Muscle of leg (tissue), 11 donors: ENCODE data around the gene BACE2. TPM values are rescaled to one million over a fixed set of nuclear protein-coding genes. Genes with fewer than 3 reads are reported as not detected.
A peak's percentile ranks its signal among the peaks of the same experiment; 100 is the strongest.

Source experiments
- DNase-seq: peaks from one replicate; pipeline ENCODE4 v3.0.0; 2013
- H3K27ac ChIP-seq: one replicate; pipeline ENCODE4 v1.5.1; 2013; ENCODE audit warnings: mild to moderate bottlenecking, low read length, control low read depth
- H3K27me3 ChIP-seq: one replicate; pipeline ENCODE4 v1.6.1; 2013; ENCODE audit warnings: low read length; ENCODE audit not compliant: control insufficient read depth, insufficient read depth
- H3K36me3 ChIP-seq: one replicate; pipeline ENCODE4 v1.6.1; 2013; ENCODE audit warnings: low read length; ENCODE audit not compliant: control insufficient read depth, insufficient read depth
- H3K4me1 ChIP-seq: one replicate; pipeline ENCODE4 v1.6.1; 2013; ENCODE audit warnings: low read length; ENCODE audit not compliant: control insufficient read depth, insufficient read depth
- H3K4me3 ChIP-seq: one replicate; pipeline ENCODE4 v1.5.1; 2013; ENCODE audit warnings: low read length, control low read depth
- H3K9me3 ChIP-seq: replicated peaks from 2 replicates; pipeline ENCODE4 v1.6.1; 2013; ENCODE audit warnings: low read depth, low read length; ENCODE audit not compliant: control insufficient read depth
- WGBS: methylation state at CpG from one replicate; pipeline ENCODE4 v1.1.5; 2013; ENCODE audit warnings: missing lambda C conversion rate; ENCODE audit not compliant: insufficient coverage; 5-methylcytosine and 5-hydroxymethylcytosine counted together
- polyA plus RNA-seq, 8 donors: library from polyadenylated mRNA; unstranded; fragments of 120-200 nt; gene quantifications; one replicate each; pipeline versions ENCODE4 v1.2.1 to v1.2.3, GENCODE V29; 2013; ENCODE audit warnings: inconsistent platforms in 1 of 8, low replicate concordance in 1 of 8; ENCODE audit not compliant: insufficient read length in 8 of 8, insufficient read depth in 1 of 8
- total RNA-seq: library from RNA; stranded (reverse); fragments of 120-200 nt; gene quantifications from one replicate; pipeline ENCODE4 v1.2.4, GENCODE V29; 2013

Gene BACE2
- total and polyA plus RNA-seq, 9 donors, result 28.6 to 56.1 (median 39.3) TPM

DNA sequence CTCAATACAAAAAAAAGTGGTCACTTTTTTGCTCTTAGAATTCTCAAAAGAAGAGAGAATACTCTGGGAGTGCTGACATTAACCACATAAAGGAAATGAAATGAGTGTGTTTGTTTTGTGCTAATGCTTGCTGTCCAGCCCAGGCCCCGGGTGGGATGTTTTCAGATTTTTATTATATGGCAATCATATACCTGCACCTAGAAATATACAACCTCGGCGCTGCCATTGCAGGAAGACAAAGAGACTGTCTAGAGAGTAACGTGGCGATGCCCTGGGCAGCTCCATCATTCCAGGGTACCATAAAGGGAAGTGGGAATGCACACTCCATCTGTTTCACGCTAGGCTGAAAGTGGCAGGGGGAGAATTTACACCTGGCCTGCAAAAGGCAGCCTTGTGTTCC lies 7.1 kb downstream of the BACE2 start:
- Histone ChIP-seq H3K36me3 (peaks cover 5% of the 10 kb centered on the region), H3K9me3 (no peaks in the 10 kb centered on the region), H3K27ac (no peak overlapping the region), H3K27me3 (peaks cover 5% of the 10 kb centered on the region), H3K4me3 (no peak overlapping the region), H3K4me1 (peaks cover 21% of the 10 kb centered on the region)
- WGBS, result 81% methylated on average over 3 of the region's 6 CpGs
- DNase-seq, result no peak

DNA sequence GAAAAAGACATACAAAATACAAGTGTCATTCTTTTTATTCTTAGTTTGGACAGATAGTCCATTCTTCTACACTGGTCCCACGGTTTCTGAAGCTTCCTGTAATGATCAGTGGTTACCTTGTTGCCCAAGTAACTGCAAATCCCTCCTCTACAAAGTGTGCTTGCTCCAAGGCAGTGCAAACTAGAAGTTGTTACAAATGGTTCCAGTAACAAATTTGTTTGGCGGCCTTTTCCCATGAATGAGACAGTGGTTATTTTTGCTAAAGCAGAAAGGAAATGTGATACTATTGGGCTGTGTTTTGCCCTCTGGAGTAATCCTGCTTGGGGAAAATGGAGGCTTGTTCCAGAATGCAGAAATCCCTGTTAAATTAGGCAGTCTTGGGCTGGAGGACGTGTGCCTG lies 8.9 kb downstream of the BACE2 start:
- WGBS, result 0% methylated on average over 1 of the region's 3 CpGs
- H3K4me3 ChIP-seq, result no peak overlapping the region
- peak; percentile 62 for DNase-seq
- peaks cover 15% of the 10 kb centered on the region for H3K4me1 ChIP-seq
- no peak overlapping the region for H3K27ac ChIP-seq
- H3K9me3 ChIP-seq, result no peaks in the 10 kb centered on the region
- peaks cover 5% of the 10 kb centered on the region for H3K36me3 ChIP-seq
- no peaks in the 10 kb centered on the region for H3K27me3 ChIP-seq

DNA sequence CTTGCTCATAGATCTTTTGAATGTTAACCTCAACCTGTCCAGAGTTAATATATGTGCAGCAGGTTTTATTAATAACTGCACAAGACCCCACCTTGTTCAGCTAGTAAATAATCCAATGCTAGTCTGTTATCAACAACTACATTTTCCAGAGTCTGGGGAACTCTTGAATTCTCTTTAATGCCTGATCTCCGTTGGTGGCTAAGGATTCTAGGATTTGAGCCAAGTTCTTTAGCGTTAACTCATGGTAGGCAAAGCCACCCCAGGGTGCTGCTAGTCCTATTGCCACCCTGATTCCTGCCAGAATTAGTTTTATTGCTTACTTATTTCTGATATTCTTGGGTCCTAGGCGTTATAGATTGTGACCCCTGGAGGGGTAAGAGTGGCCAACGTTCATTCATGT lies 12.8 kb downstream of the BACE2 start:
- Histone ChIP-seq H3K4me3 (no peak overlapping the region), H3K27ac (no peak overlapping the region), H3K36me3 (peaks cover 5% of the 10 kb centered on the region), H3K27me3 (no peaks in the 10 kb centered on the region), H3K4me1 (peaks cover 10% of the 10 kb centered on the region), H3K9me3 (no peaks in the 10 kb centered on the region)
- no peak for DNase-seq
- 86% methylated on average over 1 of the region's 4 CpGs for WGBS

DNA sequence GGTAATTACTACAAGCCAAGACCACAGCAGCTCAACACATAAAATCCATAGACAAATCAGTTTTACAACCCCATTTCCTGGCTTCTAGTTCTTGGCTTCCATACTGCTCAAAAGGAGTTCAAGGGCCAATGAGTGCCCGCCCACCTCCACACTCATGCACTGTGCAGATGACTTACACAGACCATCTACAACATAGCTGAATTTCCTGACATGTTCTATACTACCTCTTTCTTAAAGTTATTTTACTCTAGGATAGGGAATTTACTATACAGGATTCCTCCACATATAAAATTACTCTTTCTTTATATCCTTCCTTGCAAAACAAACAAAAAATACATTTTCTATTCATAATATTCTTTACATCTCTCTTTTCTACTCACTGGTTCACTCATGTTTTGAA lies 14.6 kb downstream of the BACE2 start:
- Histone ChIP-seq H3K4me3 (no peak overlapping the region), H3K4me1 (peaks cover 13% of the 10 kb centered on the region), H3K27ac (no peak overlapping the region), H3K27me3 (no peaks in the 10 kb centered on the region), H3K36me3 (peaks cover 5% of the 10 kb centered on the region), H3K9me3 (no peaks in the 10 kb centered on the region)
- WGBS, result no CpG with 5 or more reads among the region's 1 CpG
- DNase-seq, result no peak

DNA sequence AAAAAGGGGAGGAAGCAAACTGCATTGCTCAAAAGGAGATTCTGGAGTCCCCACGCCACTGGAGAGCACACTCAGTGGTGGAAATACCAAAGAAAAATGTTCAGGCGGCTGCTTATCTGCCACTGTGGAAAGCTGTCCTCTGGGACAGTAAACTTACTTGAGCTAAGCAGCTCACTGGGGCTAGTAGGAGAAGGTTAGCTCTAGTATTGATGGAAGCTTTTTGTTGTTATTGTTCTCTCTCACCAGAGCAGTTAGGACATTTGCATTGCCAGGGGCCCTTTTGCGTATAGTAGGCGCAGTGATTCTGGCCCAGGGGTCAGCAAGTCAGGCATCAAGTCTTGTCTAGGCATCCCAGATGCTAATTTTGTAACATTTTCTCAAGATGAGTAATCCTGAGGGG lies 15.6 kb downstream of the BACE2 start:
- DNase-seq, result no peak
- no peaks in the 10 kb centered on the region for H3K9me3 ChIP-seq
- H3K4me1 ChIP-seq, result peaks cover 13% of the 10 kb centered on the region
- no peak overlapping the region for H3K27ac ChIP-seq
- no peaks in the 10 kb centered on the region for H3K27me3 ChIP-seq
- no peak overlapping the region for H3K4me3 ChIP-seq
- WGBS, result 80% methylated on average over 4 of the region's 4 CpGs
- no peaks in the 10 kb centered on the region for H3K36me3 ChIP-seq

DNA sequence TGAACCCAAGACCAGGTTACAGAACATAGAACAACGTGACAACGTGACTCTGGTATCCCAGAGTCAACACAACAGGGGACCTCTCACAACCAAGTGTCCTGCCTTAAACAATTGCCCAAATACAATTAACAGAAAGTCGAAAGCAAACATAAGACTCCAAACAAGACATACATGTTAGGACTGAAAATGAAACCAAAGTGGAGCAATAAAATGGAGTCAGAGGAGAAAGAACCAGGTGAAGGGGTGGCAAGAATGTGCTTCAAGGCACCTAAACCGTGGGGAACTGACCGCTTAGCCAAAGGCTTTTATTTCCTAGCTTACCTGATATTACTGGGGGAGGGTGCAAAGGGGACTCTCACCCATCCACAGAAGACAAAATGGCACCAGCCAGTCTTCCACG lies 17.8 kb downstream of the BACE2 start:
- H3K27ac ChIP-seq, result no peak overlapping the region
- peaks cover 13% of the 10 kb centered on the region for H3K4me1 ChIP-seq
- no peak overlapping the region for H3K4me3 ChIP-seq
- H3K9me3 ChIP-seq, result peaks cover 6% of the 10 kb centered on the region
- H3K27me3 ChIP-seq, result no peaks in the 10 kb centered on the region
- 60% methylated on average over 1 of the region's 6 CpGs for WGBS
- no peak for DNase-seq
- no peaks in the 10 kb centered on the region for H3K36me3 ChIP-seq

DNA sequence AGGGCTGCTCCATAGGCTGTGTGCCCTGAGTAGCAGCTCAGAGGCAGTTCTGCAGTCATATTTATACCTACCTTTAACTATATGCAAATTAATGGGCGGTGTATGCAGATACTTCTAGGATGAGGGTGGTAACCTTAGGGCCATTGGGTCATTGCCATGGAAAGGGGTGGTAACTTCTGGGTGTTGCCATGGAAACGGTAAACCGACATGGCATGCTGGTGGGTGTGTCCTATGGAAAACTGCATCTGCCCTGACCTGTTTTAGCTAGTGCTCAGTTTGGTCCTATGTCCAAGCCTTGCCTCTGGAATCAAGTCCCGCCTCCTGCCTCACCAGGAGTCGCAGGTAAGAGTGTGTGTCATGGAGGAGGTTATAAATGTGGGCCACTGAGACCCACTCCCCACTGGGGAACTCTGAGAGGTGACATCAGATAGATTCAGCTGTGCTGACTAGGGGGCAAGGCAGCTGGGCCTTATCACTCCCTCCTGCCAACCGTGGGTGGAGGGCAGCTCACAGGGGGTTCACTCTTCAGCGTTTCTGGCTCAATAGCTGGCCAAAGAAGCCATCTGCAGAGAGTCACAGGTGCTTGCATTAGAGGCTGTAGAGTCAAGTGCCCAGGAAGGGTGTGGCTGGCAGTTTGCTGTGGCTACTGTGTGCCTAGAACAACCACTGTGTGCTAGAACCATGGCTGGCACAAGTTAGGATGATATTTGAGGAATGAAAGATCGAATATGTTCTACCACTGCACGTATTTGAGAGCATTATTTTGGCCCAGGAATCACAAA lies 19.0 kb downstream of the BACE2 start:
- no peak for DNase-seq
- Histone ChIP-seq H3K27me3 (no peaks in the 10 kb centered on the region), H3K27ac (no peak overlapping the region), H3K4me1 (peaks cover 13% of the 10 kb centered on the region), H3K36me3 (no peaks in the 10 kb centered on the region), H3K9me3 (peaks cover 6% of the 10 kb centered on the region), H3K4me3 (no peak overlapping the region)
- WGBS, result 72% methylated on average over 5 of the region's 9 CpGs

DNA sequence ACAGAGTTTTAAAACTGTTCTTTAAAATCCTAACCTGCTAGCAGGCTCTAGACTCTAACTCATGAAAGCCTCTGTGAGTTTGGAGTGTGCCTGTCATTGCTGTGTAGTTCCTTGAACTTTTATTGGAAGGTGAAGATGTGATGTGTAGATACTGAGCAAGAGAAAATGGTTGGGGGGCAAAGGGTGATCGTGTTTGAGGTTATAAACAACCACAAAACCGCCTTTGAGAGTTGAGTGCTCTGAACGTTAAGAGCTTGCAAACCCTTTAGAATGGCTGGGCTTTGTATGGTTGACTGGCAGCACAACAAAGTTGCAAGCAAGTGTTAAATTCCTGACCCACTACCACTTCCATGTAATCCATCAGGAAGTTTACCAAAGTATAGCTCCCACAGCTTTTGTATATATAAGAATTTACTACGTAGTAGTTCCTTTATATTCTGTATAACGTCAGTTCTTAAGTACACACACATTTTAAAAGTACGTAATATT lies 19.6 kb downstream of the BACE2 start:
- H3K9me3 ChIP-seq, result peaks cover 6% of the 10 kb centered on the region
- H3K4me3 ChIP-seq, result no peak overlapping the region
- no peak overlapping the region for H3K27ac ChIP-seq
- WGBS, result 40% methylated on average over 1 of the region's 6 CpGs
- H3K36me3 ChIP-seq, result no peaks in the 10 kb centered on the region
- H3K27me3 ChIP-seq, result no peaks in the 10 kb centered on the region
- DNase-seq, result no peak
- peaks cover 13% of the 10 kb centered on the region for H3K4me1 ChIP-seq

DNA sequence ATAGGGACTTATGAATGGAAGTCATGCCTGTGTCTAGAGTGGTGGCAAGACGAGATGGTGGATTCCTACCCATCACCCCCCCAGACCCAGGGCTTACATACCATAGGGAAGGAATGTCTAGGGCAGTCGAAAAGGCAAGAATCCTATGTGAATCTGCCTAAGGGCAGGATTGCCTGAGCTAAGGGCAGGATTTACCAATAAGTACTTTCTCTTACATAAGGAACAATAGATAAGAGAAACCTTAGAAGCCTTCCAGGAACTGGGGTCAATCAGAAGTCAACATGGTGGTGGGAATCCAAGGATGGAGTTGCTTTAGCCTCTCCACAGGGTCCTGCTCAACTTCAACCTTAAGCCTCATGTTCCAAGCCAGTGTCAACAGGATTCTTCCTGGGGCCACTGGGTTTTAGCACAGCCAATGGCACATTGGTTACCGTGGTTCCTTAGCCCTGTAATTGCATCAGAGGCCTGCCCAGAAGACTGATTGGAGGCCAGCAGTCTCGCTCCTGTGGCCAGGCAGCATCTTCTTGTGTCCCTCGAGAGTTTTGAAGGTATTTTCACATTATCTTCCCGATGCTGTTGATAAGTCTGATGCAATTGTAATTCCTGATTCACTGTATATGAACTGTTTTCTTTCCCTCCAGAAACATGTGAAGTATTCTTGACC lies 20.7 kb downstream of the BACE2 start:
- Histone ChIP-seq H3K4me3 (no peak overlapping the region), H3K4me1 (peaks cover 13% of the 10 kb centered on the region), H3K36me3 (no peaks in the 10 kb centered on the region), H3K9me3 (peaks cover 6% of the 10 kb centered on the region), H3K27me3 (no peaks in the 10 kb centered on the region), H3K27ac (no peak overlapping the region)
- DNase-seq, result no peak
- 89% methylated on average over 2 of the region's 6 CpGs for WGBS

DNA sequence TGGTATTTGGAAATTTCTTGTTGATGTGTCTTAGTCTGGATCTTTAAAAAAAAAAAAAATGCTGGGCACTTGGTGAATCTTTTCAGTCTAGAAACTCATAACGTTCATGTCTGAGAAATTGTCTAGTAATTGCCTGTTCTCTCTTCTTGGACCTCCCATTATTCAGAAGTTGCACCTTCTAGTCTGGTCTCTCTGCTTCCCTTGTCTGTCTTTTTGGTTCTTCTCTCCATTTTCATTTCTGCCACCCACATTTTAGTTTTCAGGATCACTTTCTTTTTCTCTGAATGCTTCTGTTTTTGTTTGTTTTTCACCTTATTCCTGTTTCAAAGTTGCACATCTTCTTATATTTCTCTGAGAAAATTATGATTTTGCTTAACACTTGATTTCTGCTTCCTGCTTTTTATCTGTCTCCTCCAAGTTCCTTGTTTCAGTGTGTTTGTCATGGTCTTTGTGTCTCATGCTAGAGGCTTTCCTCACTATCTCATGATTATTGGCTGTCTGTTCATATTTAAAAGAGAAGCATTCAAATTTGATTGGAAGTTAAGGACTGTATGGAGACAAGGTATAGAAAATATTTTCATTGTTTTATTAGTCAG lies 21.3 kb downstream of the BACE2 start:
- H3K4me1 ChIP-seq, result peaks cover 13% of the 10 kb centered on the region
- WGBS, result no CpG with 5 or more reads among the region's 1 CpG
- no peaks in the 10 kb centered on the region for H3K27me3 ChIP-seq
- no peak overlapping the region for H3K27ac ChIP-seq
- H3K36me3 ChIP-seq, result no peaks in the 10 kb centered on the region
- DNase-seq, result no peak
- H3K9me3 ChIP-seq, result peaks cover 6% of the 10 kb centered on the region
- H3K4me3 ChIP-seq, result no peak overlapping the region
